Smooth muscle cell (in vitro differentiated cells): ENCODE data around the gene CEP57L1. TPM values are rescaled to one million over a fixed set of nuclear protein-coding genes. Genes with fewer than 3 reads are reported as not detected.

ENCODE experiments used
- DNase-seq: peaks from one replicate; lab custom pipeline; 2025; ENCODE audit not compliant: unreplicated experiment; lab: John Stamatoyannopoulos, UW
- H2AFZ ChIP-seq: fragments of 200-600 bp; sonication (generic); 2 replicates; pipeline ENCODE4 v1.6.0; 2016; ENCODE audit warnings: antibody characterized with exemption, low read depth, mild to moderate bottlenecking
- H3F3A ChIP-seq: fragments of 200-600 bp; sonication (generic); 2 replicates; pipeline ENCODE4 v1.6.0; 2017; ENCODE audit warnings: antibody characterized with exemption, low read depth
- H3K27ac ChIP-seq: fragments of 200-600 bp; sonication (generic); 2 replicates; pipeline ENCODE4 v1.5.1; 2016; ENCODE audit warnings: low read depth, mild to moderate bottlenecking
- H3K27me3 ChIP-seq: fragments of 200-600 bp; sonication (generic); 2 replicates; pipeline ENCODE4 v1.6.1; 2016; ENCODE audit warnings: low read depth, mild to moderate bottlenecking
- H3K36me3 ChIP-seq: fragments of 200-600 bp; sonication (generic); 2 replicates; pipeline ENCODE4 v1.5.1; 2016; ENCODE audit warnings: low read depth
- H3K4me1 ChIP-seq: fragments of 200-600 bp; sonication (generic); 2 replicates; pipeline ENCODE4 v1.5.1; 2016; ENCODE audit warnings: low read depth
- H3K4me2 ChIP-seq: fragments of 200-600 bp; sonication (generic); 2 replicates; pipeline ENCODE4 v1.6.0; 2016; ENCODE audit warnings: mild to moderate bottlenecking
- H3K4me3 ChIP-seq: fragments of 200-600 bp; sonication (generic); 2 replicates; pipeline ENCODE4 v1.5.1; 2016; ENCODE audit warnings: mild to moderate bottlenecking
- H3K79me2 ChIP-seq: fragments of 200-600 bp; sonication (generic); 2 replicates; pipeline ENCODE4 v1.6.0; 2016; ENCODE audit warnings: low read depth, mild to moderate bottlenecking
- H3K9ac ChIP-seq: fragments of 200-600 bp; sonication (generic); 2 replicates; pipeline ENCODE4 v1.6.0; 2016; ENCODE audit warnings: low read depth
- H3K9me3 ChIP-seq: fragments of 200-600 bp; sonication (generic); replicated peaks from 2 replicates; pipeline ENCODE4 v1.5.1; 2016; ENCODE audit warnings: low read depth
- H4K20me1 ChIP-seq: fragments of 200-600 bp; sonication (generic); 2 replicates; pipeline ENCODE4 v1.6.0; 2016; ENCODE audit warnings: low read depth
- WGBS: methylation state at CpG from one replicate; pipeline ENCODE4 v1.1.7; 2016; ENCODE audit warnings: low lambda C conversion rate; 5-methylcytosine and 5-hydroxymethylcytosine counted together
- polyA plus RNA-seq: library from polyadenylated mRNA; unstranded; fragments of >200 nt; fragmentation: Nextera tagmentation; extraction: Ambion mirVana; gene quantifications from 2 replicates; pipeline ENCODE4 v1.2.1, GENCODE V29; 2016
- total RNA-seq: library from RNA; depleted of rRNA; stranded (reverse); fragments of >200 nt; gene quantifications from 2 replicates; pipeline ENCODE4 v1.2.3, GENCODE V29; 2014
- TF ChIP-seq, protein P1 (sequence below): fragments of 200-600 bp; sonication (generic); IDR thresholded peaks from 2 replicates; pipeline ENCODE4 v1.5.1; 2017; ENCODE audit warnings: borderline replicate concordance, mild to moderate bottlenecking, antibody characterized with exemption; ENCODE audit not compliant: insufficient read depth, poor library complexity, severe bottlenecking

CEP57L1 gene
- total and polyA plus RNA-seq, 2 experiments from 2014 or later = 24.0 to 36.8 TPM

DNA sequence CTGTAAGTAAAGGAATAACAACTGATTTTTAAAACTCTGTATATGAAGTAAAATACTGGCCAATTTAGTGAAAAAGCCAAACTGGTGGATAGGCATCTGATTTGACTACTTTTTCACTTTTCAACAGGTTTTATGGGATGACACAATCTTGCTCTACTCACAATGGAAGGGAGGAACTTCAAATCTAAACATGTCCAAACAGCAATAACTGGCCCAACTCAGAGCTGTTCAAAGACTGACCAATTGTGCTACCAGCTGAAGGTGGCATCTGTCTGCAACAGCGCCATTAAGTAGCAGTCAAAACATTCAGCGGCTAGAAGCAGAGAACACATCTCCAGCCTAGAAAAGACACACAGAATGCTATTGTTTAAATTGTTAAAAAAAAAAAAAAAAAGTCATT lies 45.3 kb upstream of the CEP57L1 start:
- Histone ChIP-seq H3K27me3 (no peaks in the 10 kb centered on the region), H3K4me1 (peaks cover 14% of the 10 kb centered on the region), H3K4me2 (no peak overlapping the region), H3K9ac (no peak overlapping the region), H3K27ac (no peak overlapping the region), H3K9me3 (no peaks in the 10 kb centered on the region), H2AFZ (no peak overlapping the region), H4K20me1 (no peaks in the 10 kb centered on the region), H3K79me2 (no peaks in the 10 kb centered on the region), H3F3A (no peaks in the 10 kb centered on the region), H3K4me3 (no peak overlapping the region), H3K36me3 (no peaks in the 10 kb centered on the region)
- TF ChIP-seq, protein P1, sequence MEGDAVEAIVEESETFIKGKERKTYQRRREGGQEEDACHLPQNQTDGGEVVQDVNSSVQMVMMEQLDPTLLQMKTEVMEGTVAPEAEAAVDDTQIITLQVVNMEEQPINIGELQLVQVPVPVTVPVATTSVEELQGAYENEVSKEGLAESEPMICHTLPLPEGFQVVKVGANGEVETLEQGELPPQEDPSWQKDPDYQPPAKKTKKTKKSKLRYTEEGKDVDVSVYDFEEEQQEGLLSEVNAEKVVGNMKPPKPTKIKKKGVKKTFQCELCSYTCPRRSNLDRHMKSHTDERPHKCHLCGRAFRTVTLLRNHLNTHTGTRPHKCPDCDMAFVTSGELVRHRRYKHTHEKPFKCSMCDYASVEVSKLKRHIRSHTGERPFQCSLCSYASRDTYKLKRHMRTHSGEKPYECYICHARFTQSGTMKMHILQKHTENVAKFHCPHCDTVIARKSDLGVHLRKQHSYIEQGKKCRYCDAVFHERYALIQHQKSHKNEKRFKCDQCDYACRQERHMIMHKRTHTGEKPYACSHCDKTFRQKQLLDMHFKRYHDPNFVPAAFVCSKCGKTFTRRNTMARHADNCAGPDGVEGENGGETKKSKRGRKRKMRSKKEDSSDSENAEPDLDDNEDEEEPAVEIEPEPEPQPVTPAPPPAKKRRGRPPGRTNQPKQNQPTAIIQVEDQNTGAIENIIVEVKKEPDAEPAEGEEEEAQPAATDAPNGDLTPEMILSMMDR = no peak
- DNase-seq = no peak
- 73% methylated on average over 2 of the region's 2 CpGs for WGBS

DNA sequence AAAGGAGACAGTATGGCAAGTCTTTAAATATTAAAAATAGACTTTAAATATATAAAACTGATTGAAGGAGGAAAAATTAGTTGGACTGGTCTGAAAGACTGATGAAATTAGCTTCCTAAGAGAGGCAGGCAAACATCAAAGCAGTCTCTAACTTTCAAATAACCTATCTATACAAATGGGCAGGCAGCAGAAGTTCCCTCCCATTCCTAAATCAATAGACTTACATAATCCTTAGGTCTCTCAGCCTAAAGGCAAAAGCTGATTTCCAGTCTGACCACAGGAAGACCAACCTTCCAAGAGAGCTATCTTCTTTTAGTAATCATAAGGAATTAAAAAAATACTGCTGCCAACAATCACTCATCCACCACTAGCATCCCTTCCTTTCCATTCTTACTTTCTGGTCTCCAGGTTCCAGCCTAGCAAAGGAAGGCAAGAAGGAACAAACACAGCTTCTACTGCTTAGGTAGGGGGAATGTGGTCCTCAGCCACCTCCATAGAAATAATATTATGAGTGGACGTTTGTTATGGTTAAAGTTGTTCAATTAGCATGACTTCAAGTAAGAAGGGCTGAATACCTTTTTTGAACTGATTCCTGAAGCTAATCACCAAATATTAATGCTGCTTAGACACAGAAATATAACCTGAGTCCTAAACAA lies 44.7 kb upstream of the CEP57L1 start:
- Histone ChIP-seq H2AFZ (no peak overlapping the region), H3K9me3 (no peaks in the 10 kb centered on the region), H3K4me2 (no peak overlapping the region), H3K4me3 (no peak overlapping the region), H3K27ac (peak overlapping the region; percentile 12), H3K79me2 (no peaks in the 10 kb centered on the region), H3K4me1 (peaks cover 14% of the 10 kb centered on the region), H3F3A (no peaks in the 10 kb centered on the region), H3K36me3 (no peaks in the 10 kb centered on the region), H4K20me1 (no peaks in the 10 kb centered on the region), H3K27me3 (no peaks in the 10 kb centered on the region), H3K9ac (no peak overlapping the region)
- WGBS = 97% methylated on average over 1 of the region's 1 CpG
- DNase-seq = no peak
- TF ChIP-seq, protein P1 = no peak

DNA sequence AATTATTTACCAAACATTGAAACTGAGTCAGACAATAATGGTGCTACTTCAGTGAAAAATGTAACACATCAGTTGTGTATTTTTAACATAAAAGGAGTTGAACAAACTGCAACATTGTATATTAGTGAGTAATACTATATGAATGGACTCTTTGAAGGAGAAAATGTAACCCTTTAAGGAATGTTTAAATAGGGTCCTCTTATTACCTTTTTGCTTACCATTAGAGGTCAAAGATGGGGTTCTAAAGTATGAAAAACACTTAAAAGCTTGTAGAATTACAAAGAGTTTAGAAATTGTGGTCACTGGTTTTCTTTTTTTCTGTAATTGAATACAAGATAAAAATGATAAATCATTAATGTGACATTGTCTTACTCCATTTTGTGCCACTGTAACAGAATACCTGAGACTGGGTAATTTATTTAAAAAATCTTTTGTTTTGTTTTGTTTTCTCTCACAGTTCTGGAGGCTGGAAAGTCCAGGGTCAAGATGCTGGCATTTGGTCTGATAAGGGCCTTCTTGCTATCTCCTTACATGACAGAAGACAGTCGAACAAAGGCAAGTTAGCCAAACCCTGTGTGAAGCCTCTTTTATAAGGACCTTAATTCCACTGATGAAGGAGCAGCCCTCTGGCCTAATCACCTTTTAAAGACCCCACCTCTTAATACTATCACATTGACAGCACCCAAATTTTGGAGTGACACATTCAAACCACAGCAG lies 43.8 kb upstream of the CEP57L1 start:
- Histone ChIP-seq H3K4me3 (no peak overlapping the region), H4K20me1 (no peaks in the 10 kb centered on the region), H3K27me3 (no peaks in the 10 kb centered on the region), H3F3A (peaks cover 4% of the 10 kb centered on the region), H3K36me3 (no peaks in the 10 kb centered on the region), H3K79me2 (no peaks in the 10 kb centered on the region), H3K4me1 (peaks cover 17% of the 10 kb centered on the region), H3K4me2 (no peak overlapping the region), H3K27ac (no peak overlapping the region), H3K9ac (no peak overlapping the region), H2AFZ (no peak overlapping the region), H3K9me3 (no peaks in the 10 kb centered on the region)
- TF ChIP-seq, protein P1 = no peak
- DNase-seq = no peak
- WGBS = 38% methylated on average over 1 of the region's 1 CpG
